Stimulated activated CD4-positive, alpha-beta T cell treated with anti-CD3 and anti-CD28 coated beads, Interleukin-2, amount 100 ng/mL, for 4 hours (primary cell): ENCODE data around the gene GDF11.

Source experiments
- DNase-seq: peaks from one replicate; pipeline ENCODE4 v3.0.0-alpha.2; 2020; ENCODE audit warnings: low read depth

Gene GDF11

DNA sequence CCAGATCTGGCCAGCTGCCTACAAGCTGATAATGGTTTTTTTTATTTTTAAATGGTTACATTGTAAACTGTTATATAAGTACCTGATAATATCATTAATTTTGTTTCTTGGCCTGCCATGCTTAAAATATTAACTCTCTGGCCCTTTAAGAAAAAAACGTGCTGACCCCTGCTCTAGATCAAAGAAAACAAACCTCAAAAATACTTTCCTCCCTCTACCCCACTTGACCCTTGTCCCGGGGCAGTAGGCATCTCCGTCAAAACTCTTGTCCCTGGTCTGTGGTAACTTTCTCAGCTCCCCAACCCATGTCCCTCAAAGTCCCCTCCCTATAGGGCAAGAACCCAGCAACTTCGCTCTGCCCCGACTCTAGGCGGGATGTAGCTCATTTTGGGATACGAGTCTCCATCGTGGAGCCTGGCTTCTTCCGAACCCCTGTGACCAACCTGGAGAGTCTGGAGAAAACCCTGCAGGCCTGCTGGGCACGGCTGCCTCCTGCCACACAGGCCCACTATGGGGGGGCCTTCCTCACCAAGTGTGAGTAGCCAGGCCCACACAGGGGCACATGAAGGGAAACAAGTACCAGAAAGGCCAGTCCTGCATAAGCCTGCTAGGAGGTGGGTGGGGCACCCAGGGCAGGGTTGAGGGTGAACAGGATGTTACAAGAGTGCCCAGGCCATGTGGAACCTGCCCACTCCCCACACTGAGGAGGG lies 19.3 kb upstream of the GDF11 start:
- DNase-seq, result no peak

GRCh38 chr12:55724226-55724939 lies 18.5 kb upstream of the GDF11 start:
- no peak for DNase-seq

DNA sequence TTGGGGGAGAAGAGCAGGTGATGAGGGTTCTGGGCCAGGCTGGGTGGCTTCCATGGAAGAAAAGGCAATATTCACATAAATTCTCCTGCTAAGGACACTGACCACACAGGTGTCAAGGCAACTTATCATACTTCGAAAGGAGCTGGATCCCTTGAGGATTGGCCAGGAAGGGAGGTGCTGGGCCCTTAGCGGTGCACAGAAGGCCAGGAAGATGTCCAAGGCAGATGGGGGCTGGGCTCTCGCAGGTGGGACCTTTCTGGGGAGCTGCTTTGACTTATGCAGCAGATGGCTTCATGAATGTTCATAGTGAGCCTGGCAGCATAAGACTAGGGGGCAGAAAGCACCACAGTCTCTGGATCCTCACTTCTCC lies 18.0 kb upstream of the GDF11 start:
- no peak for DNase-seq

DNA sequence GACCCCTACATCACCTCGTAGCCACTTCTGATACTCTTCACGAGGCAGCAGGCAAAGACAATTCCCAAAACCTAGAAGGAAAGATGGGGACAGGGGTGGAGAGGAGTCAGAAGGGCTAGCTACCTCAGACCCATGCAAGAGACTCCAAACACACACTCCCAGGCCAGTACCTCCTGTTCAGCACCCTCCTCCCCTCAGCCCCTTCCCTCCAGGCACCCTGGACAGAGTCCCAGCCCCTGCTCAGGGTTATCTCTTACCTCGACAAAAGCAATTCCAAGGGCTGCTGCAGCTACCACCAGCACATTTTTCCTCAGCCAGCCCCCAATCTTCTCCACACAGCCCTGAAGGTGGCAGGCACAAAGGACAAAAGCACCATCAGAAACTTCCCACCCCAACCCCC lies 17.4 kb upstream of the GDF11 start:
- no peak for DNase-seq

DNA sequence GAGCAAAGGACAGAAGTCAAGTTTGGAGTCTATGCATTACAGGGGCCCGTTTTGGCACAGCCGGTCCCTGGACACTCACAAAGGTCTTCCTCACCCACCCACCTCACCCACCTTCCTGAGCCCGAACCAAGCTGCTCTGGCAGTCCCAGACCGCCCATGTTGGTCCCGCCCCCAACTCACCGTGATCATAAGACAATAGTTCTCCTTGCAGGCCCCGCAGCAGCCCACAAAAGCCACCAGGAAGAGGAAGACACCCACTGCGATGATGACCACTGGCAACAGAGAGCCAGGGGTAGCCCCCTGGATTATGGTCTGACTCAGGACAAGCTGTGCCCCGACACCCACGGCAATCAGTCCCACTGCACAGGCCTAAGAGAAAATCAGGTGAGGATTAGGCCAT lies 16.0 kb upstream of the GDF11 start:
- no peak for DNase-seq

- DNase-seq, result no peak
Measured at GRCh38 chr12:55727643-55728185, 15.2 kb upstream of the GDF11 start.

DNA sequence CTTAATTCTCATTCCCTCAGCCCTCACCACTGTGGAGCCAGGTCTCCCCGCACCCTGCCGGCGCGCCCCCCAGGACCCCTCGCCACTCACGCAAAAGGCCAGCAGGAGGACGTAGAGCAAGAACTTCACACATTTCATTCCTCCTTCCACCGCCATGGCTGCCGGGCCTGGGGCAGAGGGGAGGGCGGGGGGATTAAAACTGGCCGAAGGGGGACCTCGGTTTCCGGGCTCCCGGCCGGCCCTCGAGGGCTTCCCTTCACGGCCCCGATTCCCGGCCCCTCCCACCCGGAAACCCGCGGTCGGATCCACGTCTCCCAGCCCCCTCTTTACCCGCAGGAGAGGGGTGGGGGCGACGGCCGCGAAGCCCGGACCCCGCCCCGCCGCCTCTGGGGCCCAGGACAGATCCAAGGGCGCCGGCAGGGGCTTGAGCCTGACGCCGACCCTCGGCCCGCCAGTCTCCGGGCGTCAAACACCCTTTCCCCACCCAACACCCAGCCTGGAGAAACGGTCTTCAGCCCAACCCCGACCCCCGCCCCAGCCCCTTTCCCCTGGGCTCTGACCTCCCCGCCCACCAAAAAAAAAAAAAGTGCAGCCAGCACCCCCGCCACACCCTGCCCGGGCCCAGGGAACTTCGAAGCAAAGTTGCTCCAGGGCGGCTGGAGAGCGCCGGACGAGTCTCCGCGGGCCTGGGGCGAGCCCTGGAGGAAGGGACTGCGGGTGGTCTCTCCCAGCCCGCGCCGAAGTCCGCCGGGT lies 14.6 kb upstream of the GDF11 start:
- no peak for DNase-seq

- DNase-seq, result peak; percentile 66
Measured at GRCh38 chr12:55728939-55729818, 13.7 kb upstream of the GDF11 start, which contains the start of gene CD63. Gene CD63, minus strand, starts transcription at chr12:55729009. Its CDS starts 668 bp downstream, at chr12:55728341.

DNA sequence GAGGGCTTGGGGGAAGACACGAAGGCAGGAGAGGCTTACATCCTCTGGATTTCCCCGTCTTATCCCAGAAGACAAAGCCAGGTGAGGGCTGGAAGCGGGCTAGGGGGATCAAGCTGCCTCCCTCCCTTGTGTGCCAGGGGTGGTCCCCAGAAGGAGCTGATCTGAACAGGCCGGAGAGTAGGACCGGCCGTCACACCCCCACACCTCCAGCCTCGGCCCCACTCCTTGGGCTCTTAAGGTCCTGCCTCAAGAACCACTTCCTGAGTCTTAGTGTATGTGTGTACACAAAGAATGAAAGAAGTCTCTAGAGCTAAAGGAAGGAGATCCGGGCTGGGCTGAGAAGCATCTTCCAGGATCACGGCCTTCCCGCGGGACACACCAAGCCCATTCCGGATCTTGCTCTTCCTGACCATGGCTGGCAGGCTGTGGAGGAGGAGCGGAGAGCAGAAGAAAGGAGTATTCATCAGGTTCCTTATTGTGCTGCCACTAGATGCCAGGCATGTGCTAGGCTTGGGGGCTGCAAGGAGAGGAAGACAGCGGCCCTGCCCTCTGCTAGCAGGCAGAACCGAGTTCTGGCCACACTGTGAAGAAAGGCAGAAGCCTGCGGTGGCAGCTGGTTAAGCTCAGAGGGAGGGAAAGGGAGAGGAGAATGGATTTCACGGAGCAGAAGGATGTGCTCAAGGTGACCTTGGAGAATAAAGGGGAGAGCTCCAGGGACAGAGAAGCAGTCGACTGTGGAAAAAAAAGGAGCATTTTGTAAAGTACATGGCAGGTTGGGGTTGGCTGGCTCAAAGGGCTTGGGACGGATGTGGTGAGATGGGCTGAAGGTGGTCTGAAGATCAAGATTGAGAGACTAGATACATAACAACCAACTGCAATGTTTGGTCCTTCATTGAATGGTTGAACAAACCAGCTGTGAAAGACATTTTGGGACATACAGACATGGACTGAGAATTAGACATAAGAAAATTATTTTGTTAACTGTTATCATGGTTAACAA lies 12.8 kb upstream of the GDF11 start:
- DNase-seq, result no peak

- no peak for DNase-seq
Measured at GRCh38 chr12:55732288-55732687, 10.6 kb upstream of the GDF11 start.

- DNase-seq, result no peak
Measured at GRCh38 chr12:55733021-55733555, 9.8 kb upstream of the GDF11 start.

DNA sequence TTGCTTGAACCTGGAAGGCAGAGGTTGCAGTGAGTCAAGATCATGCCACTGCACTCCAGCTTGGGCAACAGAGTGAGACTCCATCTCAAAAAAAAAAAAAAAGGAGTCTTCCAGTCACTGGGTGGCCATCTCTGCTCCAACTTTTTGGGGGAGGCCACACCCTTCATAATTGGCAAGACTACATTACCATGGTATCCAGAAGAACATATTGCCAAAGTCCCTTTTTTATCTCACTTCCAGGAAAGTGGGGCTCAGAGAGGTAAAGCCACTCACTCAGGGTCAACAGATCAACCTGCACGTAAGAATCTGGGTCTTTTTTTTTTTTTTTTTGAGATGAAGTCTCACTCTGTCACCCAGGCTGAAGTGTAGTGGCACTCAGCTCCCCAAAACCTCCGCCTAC lies 9.1 kb upstream of the GDF11 start:
- no peak for DNase-seq

- DNase-seq, result no peak
Measured at GRCh38 chr12:55734595-55734994, 8.3 kb upstream of the GDF11 start.

- DNase-seq, result no peak
Measured at GRCh38 chr12:55736076-55736475, 6.8 kb upstream of the GDF11 start.

DNA sequence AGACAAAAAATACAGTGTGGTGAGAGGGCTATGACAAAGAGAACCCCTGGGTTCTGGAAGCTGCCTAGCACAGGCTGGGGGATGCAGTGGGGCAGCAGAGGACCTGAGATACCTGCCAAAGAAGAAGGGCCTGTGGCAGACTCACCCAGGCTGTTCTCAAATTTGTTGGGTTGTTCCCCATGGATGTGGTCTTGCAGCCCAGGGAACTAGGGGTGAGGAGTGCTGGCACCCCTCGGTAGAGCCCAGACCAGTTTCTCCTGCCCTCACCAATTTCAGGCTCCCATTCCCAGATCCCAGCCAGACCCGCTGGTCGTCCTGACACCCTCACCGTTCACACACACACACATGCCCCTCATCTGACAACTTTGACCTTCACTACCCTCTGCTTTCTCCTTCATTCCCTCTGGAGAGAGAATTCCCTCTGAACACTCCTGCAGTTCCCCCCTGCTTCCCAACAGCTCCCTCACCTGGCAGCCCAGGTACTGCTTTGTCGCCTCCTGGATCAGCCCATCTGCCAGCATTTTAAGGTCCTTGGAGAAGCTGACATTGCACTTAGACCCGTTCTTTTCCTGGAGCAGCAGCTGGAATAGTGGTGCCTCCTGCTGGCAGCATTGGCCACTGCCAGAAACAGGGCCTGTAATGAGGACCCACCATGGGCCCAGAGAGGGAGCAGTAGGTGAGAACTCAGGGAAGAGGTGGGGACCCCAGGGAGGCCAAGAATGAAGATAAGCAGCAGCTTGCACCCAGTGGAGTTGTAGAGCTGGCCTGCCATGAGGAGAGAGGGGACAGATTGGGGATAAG lies 5.9 kb upstream of the GDF11 start:
- peak; percentile 23 for DNase-seq

DNA sequence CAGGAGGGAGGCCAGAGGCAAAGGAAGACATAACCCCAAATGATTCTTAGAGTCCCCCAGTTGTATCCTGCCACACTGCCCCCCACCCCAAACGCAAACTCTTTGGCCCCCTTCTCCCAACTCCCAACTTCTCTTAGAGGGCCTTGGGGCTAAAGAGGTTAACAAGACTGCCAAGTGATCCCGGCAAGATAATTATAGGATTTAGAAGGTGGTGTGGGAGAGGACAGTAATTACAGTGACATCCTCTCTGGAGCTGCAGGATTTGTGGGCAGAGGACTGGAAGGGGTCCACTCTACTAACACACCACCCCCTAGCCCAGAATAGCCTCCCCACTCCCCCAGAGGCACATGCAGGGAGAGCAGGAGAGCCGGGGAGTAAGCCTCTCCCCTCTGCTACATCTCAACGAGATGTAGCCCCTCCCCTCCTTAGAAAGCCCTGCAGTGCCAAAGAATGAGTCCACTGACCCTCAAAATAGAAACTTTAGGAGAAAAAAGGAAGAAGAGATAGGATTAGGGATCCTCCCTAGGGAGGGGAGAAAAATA lies 5.3 kb upstream of the GDF11 start:
- no peak for DNase-seq

DNA sequence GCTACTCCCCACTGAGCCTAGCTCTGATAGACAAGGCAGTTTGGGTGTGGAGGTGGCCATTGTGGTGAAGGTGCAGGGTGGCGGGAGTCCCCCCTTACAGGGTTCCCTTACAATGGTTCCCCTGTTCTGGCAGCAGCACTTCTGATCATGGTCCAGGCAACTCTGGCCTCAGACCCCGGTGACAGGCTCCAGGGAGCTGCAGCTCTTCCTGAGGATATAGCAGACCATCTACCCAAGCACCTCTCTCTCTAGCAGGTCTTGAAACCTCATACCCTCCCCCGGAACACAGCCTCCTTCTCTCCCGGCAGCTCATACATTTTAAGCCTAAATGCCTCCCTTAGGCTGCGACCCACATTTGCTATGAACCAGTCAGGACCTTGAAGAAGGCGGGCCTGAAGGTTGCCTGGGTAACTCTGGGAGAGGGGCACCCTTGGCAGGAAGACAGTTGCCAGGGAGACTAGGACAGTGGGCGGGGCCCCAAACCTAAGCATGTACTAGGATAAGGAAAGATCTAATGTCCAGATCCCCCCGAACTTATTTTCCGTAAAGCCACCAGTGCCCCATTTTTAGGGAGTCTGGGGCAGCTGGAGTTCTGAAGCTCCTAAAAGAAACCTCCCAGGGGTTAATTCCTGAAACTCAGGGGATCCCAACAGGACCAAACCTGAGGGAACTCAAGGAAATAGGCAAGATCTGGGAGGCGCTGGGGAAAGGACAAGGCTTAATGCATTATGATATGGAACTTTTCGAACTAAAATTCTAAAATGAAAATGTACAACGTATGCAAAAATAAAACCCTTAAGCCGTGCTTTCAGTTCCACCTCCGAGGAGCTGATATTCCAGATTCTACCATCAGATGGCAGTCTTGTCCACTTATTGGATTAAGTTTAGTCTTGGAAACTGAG lies 4.5 kb upstream of the GDF11 start:
- peak; percentile 67 for DNase-seq

GRCh38 chr12:55739025-55739378 lies 3.9 kb upstream of the GDF11 start:
- DNase-seq, result no peak
